Epithelial cell of proximal tubule (primary cell): ENCODE measurements around the gene FGF22. TPM values are rescaled to one million over a fixed set of nuclear protein-coding genes. Genes with fewer than 3 reads are reported as not detected.

ENCODE experiments used
- DNase-seq: peaks from one replicate; pipeline ENCODE4 v3.0.0-alpha.2; 2011; ENCODE audit warnings: low read depth
- H3K4me3 ChIP-seq: 2 replicates; pipeline ENCODE4 v1.5.1; 2011; ENCODE audit warnings: low read depth, mild to moderate bottlenecking, low read length
- total RNA-seq: library from RNA; depleted of rRNA; stranded (reverse); fragments of >200 nt; gene quantifications from 2 replicates; pipeline ENCODE4 v1.2.3, GENCODE V29; 2015
- TF ChIP-seq, protein P1 (sequence below): conservative IDR thresholded peaks from 2 replicates; pipeline ENCODE4 v1.5.1; 2012; ENCODE audit warnings: low read depth, mild to moderate bottlenecking, low read length

FGF22 gene
- total RNA-seq, 1 donor from 2014 or later, result not detected

- no peak for DNase-seq
- TF ChIP-seq, protein P1, sequence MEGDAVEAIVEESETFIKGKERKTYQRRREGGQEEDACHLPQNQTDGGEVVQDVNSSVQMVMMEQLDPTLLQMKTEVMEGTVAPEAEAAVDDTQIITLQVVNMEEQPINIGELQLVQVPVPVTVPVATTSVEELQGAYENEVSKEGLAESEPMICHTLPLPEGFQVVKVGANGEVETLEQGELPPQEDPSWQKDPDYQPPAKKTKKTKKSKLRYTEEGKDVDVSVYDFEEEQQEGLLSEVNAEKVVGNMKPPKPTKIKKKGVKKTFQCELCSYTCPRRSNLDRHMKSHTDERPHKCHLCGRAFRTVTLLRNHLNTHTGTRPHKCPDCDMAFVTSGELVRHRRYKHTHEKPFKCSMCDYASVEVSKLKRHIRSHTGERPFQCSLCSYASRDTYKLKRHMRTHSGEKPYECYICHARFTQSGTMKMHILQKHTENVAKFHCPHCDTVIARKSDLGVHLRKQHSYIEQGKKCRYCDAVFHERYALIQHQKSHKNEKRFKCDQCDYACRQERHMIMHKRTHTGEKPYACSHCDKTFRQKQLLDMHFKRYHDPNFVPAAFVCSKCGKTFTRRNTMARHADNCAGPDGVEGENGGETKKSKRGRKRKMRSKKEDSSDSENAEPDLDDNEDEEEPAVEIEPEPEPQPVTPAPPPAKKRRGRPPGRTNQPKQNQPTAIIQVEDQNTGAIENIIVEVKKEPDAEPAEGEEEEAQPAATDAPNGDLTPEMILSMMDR, result no peak
- H3K4me3 ChIP-seq, result peak overlapping the region; percentile 28
These were observed 36.3 kb downstream of the FGF22 start for GRCh38 chr19:676007-676338.

- H3K4me3 ChIP-seq, result peak within 1 kb of the TSS; percentile 64
- TF ChIP-seq, protein P1, result no peak
- DNase-seq, result no peak
These were observed 36.8 kb downstream of the FGF22 start, which contains the start of gene FSTL3 for GRCh38 chr19:676339-677105. FSTL3 (plus strand) TSS chr19:676392; CDS start chr19:676424, 32 bp downstream.

DNA sequence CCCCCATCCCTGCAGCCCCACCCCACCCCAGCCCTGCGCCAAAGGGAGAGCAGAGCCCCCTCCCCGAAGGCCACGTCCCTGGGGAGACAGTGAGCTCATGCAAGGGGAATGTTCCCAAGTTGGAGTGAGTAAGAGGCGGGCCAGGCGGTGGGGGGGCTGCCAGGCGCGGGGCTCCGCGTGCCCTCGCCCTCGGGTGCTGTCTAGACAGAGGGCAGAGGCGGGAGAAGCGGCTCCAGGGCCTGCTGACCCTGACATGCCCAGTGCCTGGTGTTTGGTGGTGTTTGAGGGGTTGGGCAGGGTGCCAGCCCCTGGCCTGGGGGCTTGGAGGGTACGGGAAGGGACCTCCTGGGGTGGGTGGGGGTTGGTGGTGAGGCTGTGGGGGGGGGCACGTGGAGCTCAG is 37.5 kb downstream of the FGF22 start:
- no peak for DNase-seq

GRCh38 chr19:677601-678436 is 38.1 kb downstream of the FGF22 start:
- DNase-seq, result no peak
- TF ChIP-seq, protein P1, result no peak
- H3K4me3 ChIP-seq, result peak overlapping the region; percentile 64

More for the DNA sequence above, 37.5 kb downstream of the FGF22 start:
- peak overlapping the region; percentile 64 for H3K4me3 ChIP-seq
- TF ChIP-seq, protein P1, result no peak

DNA sequence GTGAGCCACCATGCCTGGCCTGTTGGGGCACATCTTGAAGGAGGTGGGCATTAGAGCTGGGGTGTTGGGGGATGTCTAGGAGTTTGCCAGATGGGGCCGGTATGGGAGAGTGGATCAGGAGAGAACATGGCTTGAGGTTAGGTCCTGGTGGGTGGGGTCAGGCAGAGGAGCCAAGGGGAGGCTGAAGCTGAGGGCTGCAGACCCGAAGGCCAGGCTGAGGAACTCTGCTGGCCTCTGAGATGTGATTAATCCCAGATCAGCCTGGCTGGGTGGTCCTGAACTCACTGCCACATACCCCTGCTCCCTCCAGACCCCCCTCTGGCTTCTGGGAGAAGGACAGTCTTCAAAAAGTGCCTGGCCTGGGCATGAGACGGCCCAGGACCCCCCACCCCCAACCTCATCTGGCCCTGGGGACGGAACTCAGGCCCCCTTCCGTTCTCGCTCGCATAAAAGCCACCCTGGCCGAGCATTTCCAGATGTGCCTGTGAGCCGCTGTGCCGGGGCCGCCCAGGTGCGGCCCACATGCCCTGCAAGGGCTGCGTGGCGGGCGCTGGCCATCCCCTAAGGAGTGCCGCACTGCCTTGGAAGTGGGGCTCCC is 39.2 kb downstream of the FGF22 start:
- peak overlapping the region; percentile 67 for H3K4me3 ChIP-seq
- TF ChIP-seq, protein P1, result no peak
- no peak for DNase-seq

DNA sequence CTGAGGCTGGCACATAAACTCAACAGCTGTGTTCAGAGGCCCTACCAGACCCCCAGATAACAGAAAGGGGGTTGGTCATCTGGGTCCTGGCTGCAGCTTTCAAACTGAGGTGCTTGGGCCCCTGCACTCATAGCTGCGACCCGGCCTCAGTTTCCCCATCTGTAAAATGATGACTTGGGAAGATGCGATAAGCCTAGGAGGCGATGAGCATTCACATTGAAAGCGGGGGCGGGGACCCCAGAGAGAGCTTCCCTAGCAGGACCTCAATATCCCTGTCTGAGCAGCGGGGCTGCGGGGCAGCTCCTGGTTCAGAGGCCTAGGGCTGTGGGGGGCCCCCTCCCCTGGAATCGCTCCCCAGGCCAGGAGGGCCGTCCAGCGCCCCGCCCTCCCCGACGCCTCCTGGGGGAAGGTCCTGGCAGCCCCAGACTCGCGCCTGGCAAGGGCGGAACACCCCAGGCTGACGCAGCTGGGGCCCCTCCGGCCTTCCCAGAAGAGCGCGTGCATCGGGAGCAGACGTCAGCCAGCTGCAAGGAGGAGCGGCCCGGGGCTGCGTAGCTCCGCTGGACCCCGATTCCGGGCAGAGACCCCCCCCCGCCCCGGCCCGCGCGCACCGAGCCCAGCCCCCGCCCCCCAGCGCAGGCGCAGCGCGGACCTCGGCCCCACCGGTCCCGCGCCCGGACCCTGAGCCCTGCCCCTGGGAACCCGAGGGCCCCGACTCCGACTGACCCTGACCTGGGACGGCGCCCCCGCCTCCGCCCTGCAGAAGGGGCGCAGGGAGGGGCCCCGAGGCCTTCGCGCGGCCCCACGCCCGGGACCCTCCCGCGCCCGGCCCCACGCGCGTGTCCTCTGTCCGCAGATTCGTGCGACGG is 40.0 kb downstream of the FGF22 start:
- TF ChIP-seq, protein P1, result peak; percentile 0
- no peak for DNase-seq
- peak overlapping the region; percentile 67 for H3K4me3 ChIP-seq
